GM12892 (cell line): ENCODE data around the gene MIX23.

Experiments used
- DNase-seq: peaks from one replicate; pipeline ENCODE4 v3.0.0; 2011; ENCODE audit not compliant: insufficient read length
- FAIRE-seq: peaks from 2 replicates; lab custom pipeline; 2011; peaks lifted over from hg19 to GRCh38; lab: Jason Lieb, UNC
- POLR2A ChIP-seq: IDR thresholded peaks from 2 replicates; pipeline ENCODE4 v1.6.1; 2011; ENCODE audit warnings: low read depth, low read length, control low read depth
- POLR2AphosphoS5 ChIP-seq: IDR thresholded peaks from 2 replicates; pipeline ENCODE4 v1.6.1; 2011; ENCODE audit warnings: low read depth, low read length, control low read depth
- TAF1 ChIP-seq: IDR thresholded peaks from 2 replicates; pipeline ENCODE4 v1.6.1; 2011; ENCODE audit warnings: low read depth, mild to moderate bottlenecking, control low read depth, low read length, borderline replicate concordance

Gene MIX23

DNA sequence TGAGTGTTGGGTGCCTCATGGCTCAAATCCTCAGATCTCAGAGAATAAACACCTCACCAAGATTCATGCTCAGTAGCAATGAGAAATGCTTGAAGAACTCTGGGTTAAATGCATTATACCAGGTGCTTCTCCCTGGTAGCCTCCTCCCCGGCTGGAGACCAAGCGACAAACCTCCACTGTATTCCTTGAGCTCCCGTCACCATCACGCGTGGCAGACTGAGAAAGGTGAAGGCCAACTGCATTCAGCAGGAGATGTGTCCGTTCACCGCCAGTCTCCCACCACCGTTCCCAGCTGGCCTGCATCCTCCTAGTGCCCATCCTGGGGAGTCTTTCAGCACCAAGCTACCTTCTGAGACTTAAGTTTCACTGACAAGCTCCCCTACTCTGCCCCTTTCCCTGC lies 50.5 kb downstream of the MIX23 start:
- FAIRE-seq, result no peak

DNA sequence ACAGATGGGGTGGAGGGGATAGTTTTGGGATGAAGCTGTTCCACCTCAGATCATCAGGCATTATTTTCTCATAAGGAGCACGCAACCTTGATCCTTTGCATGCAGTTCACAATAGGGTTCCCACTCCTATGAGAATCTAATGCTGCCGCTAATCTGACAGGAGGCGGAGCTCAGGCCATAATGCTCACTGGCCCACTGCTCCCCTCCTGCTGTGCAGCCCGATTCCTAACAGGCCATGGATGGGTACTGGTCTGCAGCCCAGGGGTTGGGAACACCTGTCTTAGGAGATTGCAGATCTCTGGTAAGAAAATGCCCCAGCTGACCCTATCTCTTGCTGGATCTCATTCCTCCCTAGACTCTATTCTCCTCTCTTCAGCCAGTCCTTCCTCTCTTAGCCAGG lies 51.1 kb downstream of the MIX23 start:
- FAIRE-seq, result no peak
- TF ChIP-seq POLR2AphosphoS5 (no peak), TAF1 (no peak), POLR2A (no peak)
- no peak for DNase-seq

More for the DNA sequence above, 50.5 kb downstream of the MIX23 start:
- no peak for DNase-seq
- TF ChIP-seq POLR2A (no peak), TAF1 (no peak), POLR2AphosphoS5 (no peak)

DNA sequence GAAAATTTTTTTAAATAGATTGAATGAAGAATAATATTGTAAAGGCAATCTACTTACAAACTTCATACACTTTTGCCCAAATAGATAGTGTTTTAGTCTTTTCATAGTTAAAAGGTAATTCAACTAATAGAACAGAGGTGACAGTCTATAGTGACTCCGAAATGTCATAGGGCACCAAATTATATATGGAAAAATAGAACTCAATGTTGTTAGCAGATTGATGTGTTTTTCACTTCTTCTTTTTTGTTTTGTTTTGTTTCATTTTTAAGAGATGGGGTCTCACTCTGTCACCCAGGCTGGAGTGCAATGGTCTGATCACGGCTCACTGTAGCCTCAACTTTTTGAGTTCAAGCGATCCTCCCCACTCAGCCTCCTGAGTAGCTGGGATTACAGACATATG lies 57.3 kb downstream of the MIX23 start:
- TF ChIP-seq POLR2AphosphoS5, result no peak
- FAIRE-seq (no peak), DNase-seq (no peak)

DNA sequence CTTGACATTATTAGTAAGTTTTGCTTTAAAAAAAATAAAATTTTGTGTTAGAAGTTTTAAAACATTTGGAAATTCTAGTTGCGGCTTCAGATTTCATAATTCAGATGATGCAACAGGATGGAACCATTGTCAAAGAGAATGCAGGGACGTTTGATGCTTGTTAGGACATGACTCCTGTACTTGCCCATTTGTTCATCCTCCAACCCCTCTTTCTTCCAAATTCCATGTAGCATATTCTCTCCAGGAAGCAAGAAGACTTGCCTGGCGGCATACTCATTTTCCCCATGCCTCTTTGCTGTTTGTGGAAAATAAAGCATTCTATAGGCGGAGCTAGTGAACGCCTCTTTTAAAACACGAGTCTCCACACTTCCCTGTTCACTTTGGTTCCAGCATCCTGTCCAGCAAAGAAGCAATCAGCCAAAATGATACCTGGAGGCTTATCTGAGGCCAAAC lies 58.1 kb downstream of the MIX23 start, which contains the start of gene CSTA:
Gene CSTA, plus strand, starts transcription at position 378 of the 453 bp plus-strand sequence. Its CDS starts 45 bp downstream, at position 423.
- TF ChIP-seq POLR2AphosphoS5, result no peak
- TF ChIP-seq POLR2A, result no peak
- no peak for TF ChIP-seq TAF1
- FAIRE-seq, result no peak
- DNase-seq, result no peak

DNA sequence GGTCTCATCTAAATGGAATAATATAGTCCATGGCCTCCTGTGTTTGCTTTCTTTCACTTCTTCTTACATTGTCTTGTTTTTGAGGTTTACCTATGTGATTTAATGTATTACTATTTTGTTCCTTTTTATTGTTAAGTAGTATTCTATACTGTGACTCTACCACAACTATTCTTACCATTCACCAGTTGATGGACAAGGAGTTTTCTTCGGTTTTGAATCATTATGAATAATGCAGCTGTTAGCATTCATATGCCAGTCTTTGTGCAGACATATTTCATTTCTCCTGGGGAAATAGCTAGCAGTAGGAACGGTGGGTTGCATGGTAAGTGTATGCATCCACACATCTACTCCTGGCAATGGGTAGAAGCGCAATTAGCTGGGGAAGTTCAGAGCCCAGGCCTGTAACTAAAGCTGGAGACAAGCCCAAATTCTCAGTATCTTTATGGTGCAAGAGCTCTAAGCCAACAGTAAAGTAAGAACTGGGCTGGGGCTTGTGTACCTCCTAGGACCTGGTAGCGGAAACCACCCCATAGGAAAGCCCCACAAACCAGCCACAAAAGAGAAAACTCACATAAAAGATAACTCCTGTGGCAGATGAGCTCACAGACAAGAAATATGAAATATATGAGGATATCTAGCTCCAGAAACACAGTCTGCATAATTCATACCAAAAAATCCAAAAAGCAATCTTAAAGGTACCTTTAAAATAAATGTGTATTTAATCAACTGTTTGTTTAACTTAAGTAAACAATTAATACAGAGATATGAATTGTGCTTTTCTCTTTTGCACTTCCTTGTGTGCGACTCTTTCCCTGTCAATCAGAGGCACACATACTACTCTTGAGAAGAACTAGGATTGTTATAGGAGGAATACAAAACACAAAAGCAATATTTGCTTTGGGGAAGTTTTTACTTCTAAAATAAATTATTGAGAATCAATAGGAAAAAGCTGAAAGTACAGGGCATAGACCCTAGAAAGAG lies 60.6 kb downstream of the MIX23 start:
- no peak for TF ChIP-seq POLR2AphosphoS5
- no peak for TF ChIP-seq TAF1
- TF ChIP-seq POLR2A, result no peak
- FAIRE-seq, result peak; percentile 53
- no peak for DNase-seq

DNA sequence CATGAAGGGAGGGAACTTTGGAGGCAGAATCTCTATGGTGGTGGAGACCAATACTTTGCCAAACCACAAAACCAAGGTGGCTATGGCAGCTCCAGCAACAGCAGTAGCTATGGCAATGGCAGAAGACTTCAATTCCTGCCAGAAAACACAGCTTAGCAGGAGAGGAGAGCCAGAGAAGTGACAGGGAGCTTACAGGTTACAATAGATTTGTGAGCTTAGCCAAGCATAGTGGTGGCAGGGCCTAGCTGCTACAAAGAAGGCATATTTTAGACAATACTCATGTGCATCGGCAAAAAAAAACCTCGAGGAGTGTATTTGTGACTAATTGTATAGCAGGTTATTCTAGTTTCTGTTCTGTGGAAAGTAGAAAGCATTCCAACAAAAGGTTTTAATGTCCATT lies 64.4 kb downstream of the MIX23 start:
- FAIRE-seq (no peak), DNase-seq (no peak)
- TF ChIP-seq POLR2AphosphoS5, result no peak

DNA sequence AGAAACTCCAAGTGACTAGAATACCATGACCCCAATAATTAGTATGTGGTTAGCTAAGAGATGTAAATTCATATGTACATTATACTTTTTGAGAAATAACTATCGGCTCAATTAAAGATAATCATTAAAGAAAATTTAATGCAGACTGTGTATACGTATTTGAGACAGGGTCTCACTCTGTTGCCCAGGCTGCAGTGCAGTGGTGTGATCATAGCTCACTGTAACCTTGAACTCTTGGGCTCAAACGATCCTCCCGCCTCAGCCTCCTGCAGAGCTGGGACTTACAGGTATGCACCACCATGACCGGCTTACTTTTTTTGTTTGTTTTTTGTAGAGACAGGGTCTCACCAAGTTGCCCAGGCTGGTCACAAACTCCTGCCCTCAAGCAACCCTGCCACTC lies 66.7 kb downstream of the MIX23 start:
- FAIRE-seq (no peak), DNase-seq (no peak)
- TF ChIP-seq POLR2AphosphoS5 (no peak), POLR2A (no peak), TAF1 (no peak)

DNA sequence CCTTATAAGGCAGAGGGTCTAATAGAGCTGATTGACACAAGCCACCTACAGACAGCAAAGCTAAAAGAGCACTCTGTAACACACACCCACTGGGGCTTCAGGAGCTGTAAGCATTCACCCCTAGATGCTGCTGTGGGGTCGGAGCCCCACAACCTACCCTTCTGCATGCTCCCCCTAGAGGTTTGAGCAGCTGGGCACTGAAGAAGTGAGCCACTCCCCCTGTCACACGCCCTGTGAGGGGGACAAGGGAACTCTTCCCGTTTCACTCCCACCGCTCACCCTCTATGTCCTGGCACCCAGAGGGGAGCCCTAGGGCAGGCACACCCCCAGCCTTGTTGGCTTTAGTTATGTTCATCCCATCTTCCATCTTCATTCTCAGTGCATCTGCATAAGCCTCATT lies 67.4 kb downstream of the MIX23 start:
- no peak for FAIRE-seq
- DNase-seq, result no peak
- TF ChIP-seq TAF1, result no peak

DNA sequence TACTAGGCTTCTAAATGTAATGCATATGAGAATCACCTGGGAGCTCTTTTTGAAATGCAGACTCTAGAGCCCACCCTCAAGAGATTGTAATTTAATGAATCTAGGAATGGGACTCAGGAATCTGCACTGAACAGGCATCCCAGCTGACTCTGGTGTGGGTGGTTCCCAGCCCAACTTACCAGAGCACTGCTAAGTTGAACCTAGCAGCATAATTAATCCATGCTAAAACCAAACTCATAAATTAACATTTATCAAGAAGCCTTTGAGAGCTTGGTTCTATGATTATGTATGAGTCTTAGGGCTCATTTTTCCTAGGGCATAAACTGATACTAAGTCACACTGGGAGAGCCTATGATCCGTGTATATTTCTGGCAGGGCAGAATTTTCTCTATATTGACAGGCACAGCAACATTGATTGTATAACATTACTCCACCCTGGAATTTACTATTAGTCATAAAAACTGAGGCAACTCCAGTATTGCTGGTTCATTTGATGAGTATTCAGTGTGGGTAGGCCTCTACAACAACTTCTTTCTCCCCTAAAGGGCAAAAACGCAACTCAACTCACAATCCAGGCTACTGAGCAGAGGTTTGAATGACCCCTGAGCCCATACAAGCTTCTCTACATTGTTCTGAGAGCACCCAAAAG lies 68.7 kb downstream of the MIX23 start:
- no peak for TF ChIP-seq TAF1
- TF ChIP-seq POLR2A, result no peak
- no peak for TF ChIP-seq POLR2AphosphoS5
- DNase-seq, result no peak
- FAIRE-seq, result no peak

DNA sequence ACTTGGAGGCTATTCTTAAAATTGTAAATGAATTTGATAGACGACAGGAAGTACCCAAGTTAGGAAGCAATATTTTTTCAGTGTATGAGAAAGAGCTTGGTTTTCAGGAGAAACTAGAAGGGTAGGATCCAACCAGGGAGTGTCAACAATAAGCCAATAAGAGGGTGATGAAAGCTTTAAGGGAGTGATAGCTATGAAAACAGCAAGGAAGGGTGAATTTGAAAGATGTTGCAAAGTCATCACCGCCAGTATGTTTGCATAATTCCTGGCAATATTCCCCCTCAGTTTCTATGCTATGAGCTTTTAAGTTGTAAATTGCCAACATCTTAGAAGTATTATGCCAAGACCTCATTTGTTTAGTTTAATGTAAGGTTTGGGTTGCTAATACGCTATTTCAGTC lies 69.8 kb downstream of the MIX23 start:
- TF ChIP-seq POLR2A (no peak), TAF1 (no peak)
- FAIRE-seq, result no peak
- DNase-seq, result no peak

DNA sequence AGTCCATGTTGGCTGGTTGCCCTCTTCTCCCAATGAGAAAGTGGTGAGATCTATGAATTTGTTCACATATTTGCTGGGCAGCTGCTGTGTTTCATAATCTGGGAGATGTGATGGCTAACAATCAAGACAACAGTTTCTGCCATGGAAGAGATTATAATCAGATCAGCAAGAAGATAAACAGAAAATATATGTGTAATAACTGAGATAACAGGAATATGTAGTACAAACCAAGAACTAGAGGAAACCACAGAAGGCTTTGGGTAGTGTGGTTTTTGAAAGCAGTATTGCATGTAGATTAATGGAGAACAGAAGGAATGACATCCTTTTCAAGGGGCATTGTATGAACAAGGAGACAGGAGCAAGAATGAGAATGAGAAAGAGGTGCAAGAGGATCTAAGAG lies 70.2 kb downstream of the MIX23 start:
- no peak for TF ChIP-seq POLR2A
- no peak for TF ChIP-seq POLR2AphosphoS5
- no peak for TF ChIP-seq TAF1
- FAIRE-seq, result no peak
- no peak for DNase-seq

DNA sequence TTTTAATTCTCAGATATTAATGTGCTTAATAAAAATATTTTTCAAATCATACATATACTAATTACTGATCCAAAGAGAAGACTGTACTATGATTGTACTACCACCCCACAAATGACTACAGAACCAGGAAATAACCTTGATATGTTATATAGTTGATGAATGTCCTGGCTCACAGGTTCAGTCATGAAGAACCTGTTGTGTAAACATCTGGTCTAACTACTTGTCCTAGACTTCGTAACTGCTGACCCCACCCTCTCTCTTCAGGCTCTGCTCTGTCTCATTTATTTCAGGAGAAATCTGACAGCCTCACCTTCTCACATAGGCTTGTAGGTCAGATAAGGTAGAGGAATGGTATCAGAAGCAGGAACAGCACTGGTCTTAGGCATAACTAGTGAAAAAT lies 72.7 kb downstream of the MIX23 start:
- no peak for FAIRE-seq
- DNase-seq, result no peak
- TF ChIP-seq POLR2A (no peak), TAF1 (no peak), POLR2AphosphoS5 (no peak)
